Measurements from ENCODE around the gene SIK3. TPM values are rescaled to one million over a fixed set of nuclear protein-coding genes. Genes with fewer than 3 reads are reported as not detected.

The SIK3 gene
- total and polyA plus RNA-seq, 2 experiments from 2014 or later, result 6.1 to 33.9 TPM

DNA sequence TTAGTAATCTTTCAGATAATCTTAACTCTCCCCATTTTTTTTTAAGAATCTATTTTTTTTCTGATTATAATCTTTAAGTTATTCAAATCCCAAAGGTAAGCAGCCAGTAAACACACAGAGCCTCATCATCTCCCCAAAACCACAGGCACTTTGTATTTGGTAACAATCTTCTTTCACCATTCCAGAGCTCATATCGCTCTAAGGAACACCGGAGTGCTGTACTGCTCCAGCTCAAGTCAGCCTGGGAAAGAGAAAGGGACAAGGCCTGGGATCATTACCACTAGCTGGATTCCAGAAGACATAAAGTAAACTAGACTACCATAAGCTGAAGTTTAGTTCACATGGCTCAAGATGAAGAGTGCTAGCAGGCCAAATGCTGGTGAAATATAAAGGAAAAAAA, 187.8 kb downstream of the SIK3 start:
- ATAC-seq (no peak), DNase-seq (ENCODE audit: low spot score) (no peak)
- no peak overlapping the region for H3K27ac ChIP-seq (ENCODE audit: low read depth)
- H3K36me3 ChIP-seq (ENCODE audit: insufficient read depth), result no peaks in the 10 kb centered on the region
- H3K4me3 ChIP-seq, result no peak overlapping the region
- H3F3A ChIP-seq (replicated peaks; ENCODE audit: low read depth), result no peaks in the 10 kb centered on the region
- no peaks in the 10 kb centered on the region for H3K4me1 ChIP-seq (ENCODE audit: insufficient read depth)
- no peak overlapping the region for H3K27ac Mint-ChIP-seq
- no peaks in the 10 kb centered on the region for H3K27me3 Mint-ChIP-seq (ENCODE audit: insufficient read depth, low read depth, poor library complexity)
- no peaks in the 10 kb centered on the region for H3K27me3 ChIP-seq (ENCODE audit: insufficient read depth)
- 0 out of 2 replicates have a peak, but pooled peaks cover 3% of the 10 kb centered on the region for H3K79me2 ChIP-seq (replicated peaks; ENCODE audit: insufficient read depth)
- TF ChIP-seq POLR2AphosphoS5 (IDR thresholded peaks at IDR 0.05; ENCODE audit: low read depth) (no peak), CREB1 (CRISPR knock-in tag; IDR thresholded peaks at IDR 0.05; ENCODE audit: low read depth) (no peak), ZNF331 (CRISPR knock-in tag; IDR thresholded peaks at IDR 0.05; ENCODE audit: low read depth) (no peak), EZH2phosphoT487 (IDR thresholded peaks at IDR 0.05; ENCODE audit: unreplicated experiment) (no peak), ZNF114 (CRISPR knock-in tag; IDR thresholded peaks at IDR 0.05) (no peak), STAT1 (IDR thresholded peaks at IDR 0.05; ENCODE audit: unreplicated experiment) (no peak)
- TF ChIP-seq, protein P1, sequence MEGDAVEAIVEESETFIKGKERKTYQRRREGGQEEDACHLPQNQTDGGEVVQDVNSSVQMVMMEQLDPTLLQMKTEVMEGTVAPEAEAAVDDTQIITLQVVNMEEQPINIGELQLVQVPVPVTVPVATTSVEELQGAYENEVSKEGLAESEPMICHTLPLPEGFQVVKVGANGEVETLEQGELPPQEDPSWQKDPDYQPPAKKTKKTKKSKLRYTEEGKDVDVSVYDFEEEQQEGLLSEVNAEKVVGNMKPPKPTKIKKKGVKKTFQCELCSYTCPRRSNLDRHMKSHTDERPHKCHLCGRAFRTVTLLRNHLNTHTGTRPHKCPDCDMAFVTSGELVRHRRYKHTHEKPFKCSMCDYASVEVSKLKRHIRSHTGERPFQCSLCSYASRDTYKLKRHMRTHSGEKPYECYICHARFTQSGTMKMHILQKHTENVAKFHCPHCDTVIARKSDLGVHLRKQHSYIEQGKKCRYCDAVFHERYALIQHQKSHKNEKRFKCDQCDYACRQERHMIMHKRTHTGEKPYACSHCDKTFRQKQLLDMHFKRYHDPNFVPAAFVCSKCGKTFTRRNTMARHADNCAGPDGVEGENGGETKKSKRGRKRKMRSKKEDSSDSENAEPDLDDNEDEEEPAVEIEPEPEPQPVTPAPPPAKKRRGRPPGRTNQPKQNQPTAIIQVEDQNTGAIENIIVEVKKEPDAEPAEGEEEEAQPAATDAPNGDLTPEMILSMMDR (conservative IDR thresholded peaks at IDR 0.05; ENCODE audit: low read depth in 2 of 2), result no peak
- TF ChIP-seq, protein P2, sequence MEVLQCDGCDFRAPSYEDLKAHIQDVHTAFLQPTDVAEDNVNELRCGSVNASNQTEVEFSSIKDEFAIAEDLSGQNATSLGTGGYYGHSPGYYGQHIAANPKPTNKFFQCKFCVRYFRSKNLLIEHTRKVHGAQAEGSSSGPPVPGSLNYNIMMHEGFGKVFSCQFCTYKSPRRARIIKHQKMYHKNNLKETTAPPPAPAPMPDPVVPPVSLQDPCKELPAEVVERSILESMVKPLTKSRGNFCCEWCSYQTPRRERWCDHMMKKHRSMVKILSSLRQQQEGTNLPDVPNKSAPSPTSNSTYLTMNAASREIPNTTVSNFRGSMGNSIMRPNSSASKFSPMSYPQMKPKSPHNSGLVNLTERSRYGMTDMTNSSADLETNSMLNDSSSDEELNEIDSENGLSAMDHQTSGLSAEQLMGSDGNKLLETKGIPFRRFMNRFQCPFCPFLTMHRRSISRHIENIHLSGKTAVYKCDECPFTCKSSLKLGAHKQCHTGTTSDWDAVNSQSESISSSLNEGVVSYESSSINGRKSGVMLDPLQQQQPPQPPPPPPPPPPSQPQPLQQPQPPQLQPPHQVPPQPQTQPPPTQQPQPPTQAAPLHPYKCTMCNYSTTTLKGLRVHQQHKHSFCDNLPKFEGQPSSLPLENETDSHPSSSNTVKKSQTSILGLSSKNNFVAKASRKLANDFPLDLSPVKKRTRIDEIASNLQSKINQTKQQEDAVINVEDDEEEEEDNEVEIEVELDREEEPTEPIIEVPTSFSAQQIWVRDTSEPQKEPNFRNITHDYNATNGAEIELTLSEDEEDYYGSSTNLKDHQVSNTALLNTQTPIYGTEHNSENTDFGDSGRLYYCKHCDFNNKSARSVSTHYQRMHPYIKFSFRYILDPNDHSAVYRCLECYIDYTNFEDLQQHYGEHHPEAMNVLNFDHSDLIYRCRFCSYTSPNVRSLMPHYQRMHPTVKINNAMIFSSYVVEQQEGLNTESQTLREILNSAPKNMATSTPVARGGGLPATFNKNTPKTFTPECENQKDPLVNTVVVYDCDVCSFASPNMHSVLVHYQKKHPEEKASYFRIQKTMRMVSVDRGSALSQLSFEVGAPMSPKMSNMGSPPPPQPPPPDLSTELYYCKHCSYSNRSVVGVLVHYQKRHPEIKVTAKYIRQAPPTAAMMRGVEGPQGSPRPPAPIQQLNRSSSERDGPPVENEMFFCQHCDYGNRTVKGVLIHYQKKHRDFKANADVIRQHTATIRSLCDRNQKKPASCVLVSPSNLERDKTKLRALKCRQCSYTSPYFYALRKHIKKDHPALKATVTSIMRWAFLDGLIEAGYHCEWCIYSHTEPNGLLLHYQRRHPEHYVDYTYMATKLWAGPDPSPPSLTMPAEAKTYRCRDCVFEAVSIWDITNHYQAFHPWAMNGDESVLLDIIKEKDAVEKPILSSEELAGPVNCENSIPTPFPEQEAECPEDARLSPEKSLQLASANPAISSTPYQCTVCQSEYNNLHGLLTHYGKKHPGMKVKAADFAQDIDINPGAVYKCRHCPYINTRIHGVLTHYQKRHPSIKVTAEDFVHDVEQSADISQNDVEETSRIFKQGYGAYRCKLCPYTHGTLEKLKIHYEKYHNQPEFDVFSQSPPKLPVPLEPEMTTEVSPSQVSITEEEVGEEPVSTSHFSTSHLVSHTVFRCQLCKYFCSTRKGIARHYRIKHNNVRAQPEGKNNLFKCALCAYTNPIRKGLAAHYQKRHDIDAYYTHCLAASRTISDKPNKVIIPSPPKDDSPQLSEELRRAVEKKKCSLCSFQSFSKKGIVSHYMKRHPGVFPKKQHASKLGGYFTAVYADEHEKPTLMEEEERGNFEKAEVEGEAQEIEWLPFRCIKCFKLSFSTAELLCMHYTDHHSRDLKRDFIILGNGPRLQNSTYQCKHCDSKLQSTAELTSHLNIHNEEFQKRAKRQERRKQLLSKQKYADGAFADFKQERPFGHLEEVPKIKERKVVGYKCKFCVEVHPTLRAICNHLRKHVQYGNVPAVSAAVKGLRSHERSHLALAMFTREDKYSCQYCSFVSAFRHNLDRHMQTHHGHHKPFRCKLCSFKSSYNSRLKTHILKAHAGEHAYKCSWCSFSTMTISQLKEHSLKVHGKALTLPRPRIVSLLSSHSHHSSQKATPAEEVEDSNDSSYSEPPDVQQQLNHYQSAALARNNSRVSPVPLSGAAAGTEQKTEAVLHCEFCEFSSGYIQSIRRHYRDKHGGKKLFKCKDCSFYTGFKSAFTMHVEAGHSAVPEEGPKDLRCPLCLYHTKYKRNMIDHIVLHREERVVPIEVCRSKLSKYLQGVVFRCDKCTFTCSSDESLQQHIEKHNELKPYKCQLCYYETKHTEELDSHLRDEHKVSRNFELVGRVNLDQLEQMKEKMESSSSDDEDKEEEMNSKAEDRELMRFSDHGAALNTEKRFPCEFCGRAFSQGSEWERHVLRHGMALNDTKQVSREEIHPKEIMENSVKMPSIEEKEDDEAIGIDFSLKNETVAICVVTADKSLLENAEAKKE (CRISPR knock-in tag; IDR thresholded peaks at IDR 0.05), result no peak
- TF ChIP-seq, protein P3, sequence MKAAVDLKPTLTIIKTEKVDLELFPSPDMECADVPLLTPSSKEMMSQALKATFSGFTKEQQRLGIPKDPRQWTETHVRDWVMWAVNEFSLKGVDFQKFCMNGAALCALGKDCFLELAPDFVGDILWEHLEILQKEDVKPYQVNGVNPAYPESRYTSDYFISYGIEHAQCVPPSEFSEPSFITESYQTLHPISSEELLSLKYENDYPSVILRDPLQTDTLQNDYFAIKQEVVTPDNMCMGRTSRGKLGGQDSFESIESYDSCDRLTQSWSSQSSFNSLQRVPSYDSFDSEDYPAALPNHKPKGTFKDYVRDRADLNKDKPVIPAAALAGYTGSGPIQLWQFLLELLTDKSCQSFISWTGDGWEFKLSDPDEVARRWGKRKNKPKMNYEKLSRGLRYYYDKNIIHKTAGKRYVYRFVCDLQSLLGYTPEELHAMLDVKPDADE (IDR thresholded peaks at IDR 0.05), result no peak
- TF ChIP-seq, protein P4, sequence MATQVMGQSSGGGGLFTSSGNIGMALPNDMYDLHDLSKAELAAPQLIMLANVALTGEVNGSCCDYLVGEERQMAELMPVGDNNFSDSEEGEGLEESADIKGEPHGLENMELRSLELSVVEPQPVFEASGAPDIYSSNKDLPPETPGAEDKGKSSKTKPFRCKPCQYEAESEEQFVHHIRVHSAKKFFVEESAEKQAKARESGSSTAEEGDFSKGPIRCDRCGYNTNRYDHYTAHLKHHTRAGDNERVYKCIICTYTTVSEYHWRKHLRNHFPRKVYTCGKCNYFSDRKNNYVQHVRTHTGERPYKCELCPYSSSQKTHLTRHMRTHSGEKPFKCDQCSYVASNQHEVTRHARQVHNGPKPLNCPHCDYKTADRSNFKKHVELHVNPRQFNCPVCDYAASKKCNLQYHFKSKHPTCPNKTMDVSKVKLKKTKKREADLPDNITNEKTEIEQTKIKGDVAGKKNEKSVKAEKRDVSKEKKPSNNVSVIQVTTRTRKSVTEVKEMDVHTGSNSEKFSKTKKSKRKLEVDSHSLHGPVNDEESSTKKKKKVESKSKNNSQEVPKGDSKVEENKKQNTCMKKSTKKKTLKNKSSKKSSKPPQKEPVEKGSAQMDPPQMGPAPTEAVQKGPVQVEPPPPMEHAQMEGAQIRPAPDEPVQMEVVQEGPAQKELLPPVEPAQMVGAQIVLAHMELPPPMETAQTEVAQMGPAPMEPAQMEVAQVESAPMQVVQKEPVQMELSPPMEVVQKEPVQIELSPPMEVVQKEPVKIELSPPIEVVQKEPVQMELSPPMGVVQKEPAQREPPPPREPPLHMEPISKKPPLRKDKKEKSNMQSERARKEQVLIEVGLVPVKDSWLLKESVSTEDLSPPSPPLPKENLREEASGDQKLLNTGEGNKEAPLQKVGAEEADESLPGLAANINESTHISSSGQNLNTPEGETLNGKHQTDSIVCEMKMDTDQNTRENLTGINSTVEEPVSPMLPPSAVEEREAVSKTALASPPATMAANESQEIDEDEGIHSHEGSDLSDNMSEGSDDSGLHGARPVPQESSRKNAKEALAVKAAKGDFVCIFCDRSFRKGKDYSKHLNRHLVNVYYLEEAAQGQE (IDR thresholded peaks at IDR 0.05; ENCODE audit: unreplicated experiment), result no peak
- no peaks in the 10 kb centered on the region for H3K4me1 Mint-ChIP-seq
- H3K9me2 ChIP-seq (ENCODE audit: insufficient read depth), result no peaks in the 10 kb centered on the region
- H3K4me2 ChIP-seq, result no peak overlapping the region
- no peak overlapping the region for H3K4me3 Mint-ChIP-seq
- no peaks in the 10 kb centered on the region for H3K36me3 Mint-ChIP-seq (ENCODE audit: low read depth)
- no peak overlapping the region for H2AFZ ChIP-seq
- H4K20me1 ChIP-seq (replicated peaks; ENCODE audit: insufficient read depth), result no peaks in the 10 kb centered on the region
- no peaks in the 10 kb centered on the region for H3K9me3 Mint-ChIP-seq

Data from GM23338 (cell line).